HEK293 (cell line): ENCODE measurements around the gene PPP2R1B.

Experiments
- CTCF ChIA-PET: fragments of 350-600 bp; formaldehyde crosslinking; extraction: SDS; loops from one replicate; lab custom pipeline; 2021; ENCODE audit warnings: antibody characterized with exemption; lab: Yijun Ruan, JAX
- POLR2A ChIA-PET: fragments of 300-600 bp; formaldehyde crosslinking; extraction: SDS; loops from one replicate; lab custom pipeline; 2020; ENCODE audit warnings: antibody characterized with exemption, inconsistent platforms; lab: Yijun Ruan, JAX
- H3K27ac ChIP-seq: fragments of 200-500 bp; sonication (Bioruptor generic); 2 replicates; pipeline ENCODE4 v1.5.1; 2014; ENCODE audit warnings: low read depth, low read length, control low read depth, inconsistent platforms; ENCODE audit errors: extremely low read depth
- H3K36me3 ChIP-seq, 2 experiments: fragments of 200-500 bp in 1 of 2; sonication (Bioruptor generic) in 1 of 2; 1 replicate in 1 of 2; 2 replicates in 1 of 2; pipeline ENCODE4 v1.5.1; 2014 to 2017; ENCODE audit warnings: inconsistent platforms in 2 of 2, low read length in 2 of 2; ENCODE audit not compliant: control insufficient read depth in 2 of 2, insufficient read depth in 1 of 2
- H3K4me1 ChIP-seq: fragments of 200-500 bp; sonication (Bioruptor generic); 2 replicates; pipeline ENCODE4 v1.5.1; 2014; ENCODE audit warnings: mild to moderate bottlenecking, low read length, inconsistent platforms; ENCODE audit not compliant: control insufficient read depth, insufficient read depth
- H3K4me3 ChIP-seq: 2 replicates; pipeline ENCODE4 v1.5.1; 2011; ENCODE audit warnings: low read depth, mild to moderate bottlenecking, control low read depth, low read length, moderate library complexity
- H3K9me3 ChIP-seq: fragments of 200-500 bp; sonication (Bioruptor generic); 2 replicates; pipeline ENCODE4 v1.5.1; 2014; ENCODE audit warnings: low read depth, low read length, inconsistent platforms; ENCODE audit not compliant: control insufficient read depth, insufficient read depth
- FEZF1 ChIP-seq: fragments of 450-650 bp; formaldehyde crosslinking; IDR thresholded peaks from 2 replicates; pipeline ENCODE4 v1.5.1; 2016; ENCODE audit warnings: missing biosample characterization, missing genetic modification characterization
- GFI1B ChIP-seq: fragments of 450-650 bp; formaldehyde crosslinking; IDR thresholded peaks from 2 replicates; pipeline ENCODE4 v1.5.1; 2016; ENCODE audit warnings: missing biosample characterization, missing genetic modification characterization
- GLIS1 ChIP-seq: fragments of 450-650 bp; formaldehyde crosslinking; IDR thresholded peaks from 2 replicates; pipeline ENCODE4 v1.5.1; 2016; ENCODE audit warnings: missing biosample characterization, missing genetic modification characterization
- IKZF3 ChIP-seq: fragments of 450-650 bp; IDR thresholded peaks from 2 replicates; pipeline ENCODE4 v1.5.0; 2018; ENCODE audit warnings: missing biosample characterization, mild to moderate bottlenecking, missing genetic modification characterization, moderate library complexity
- MZF1 ChIP-seq: fragments of 450-650 bp; formaldehyde crosslinking; IDR thresholded peaks from 2 replicates; pipeline ENCODE4 v1.5.1; 2017; ENCODE audit warnings: missing biosample characterization, missing genetic modification characterization, borderline replicate concordance
- PATZ1 ChIP-seq: fragments of 450-650 bp; formaldehyde crosslinking; IDR thresholded peaks from 2 replicates; pipeline ENCODE4 v1.5.1; 2016; ENCODE audit warnings: missing biosample characterization, missing genetic modification characterization
- SP2 ChIP-seq: fragments of 450-650 bp; formaldehyde crosslinking; IDR thresholded peaks from 2 replicates; pipeline ENCODE4 v1.5.1; 2016; ENCODE audit warnings: missing biosample characterization, missing genetic modification characterization
- YY2 ChIP-seq: fragments of 450-650 bp; formaldehyde crosslinking; IDR thresholded peaks from 2 replicates; pipeline ENCODE4 v1.5.1; 2016; ENCODE audit warnings: missing biosample characterization, missing genetic modification characterization
- ZBTB49 ChIP-seq: fragments of 450-650 bp; formaldehyde crosslinking; IDR thresholded peaks from 2 replicates; pipeline ENCODE4 v1.5.1; 2016; ENCODE audit warnings: missing biosample characterization, missing genetic modification characterization, low read depth
- ZEB2 ChIP-seq: fragments of 450-650 bp; formaldehyde crosslinking; IDR thresholded peaks from 2 replicates; pipeline ENCODE4 v1.5.1; 2016; ENCODE audit warnings: missing biosample characterization, missing genetic modification characterization
- ZFP3 ChIP-seq: fragments of 450-650 bp; formaldehyde crosslinking; IDR thresholded peaks from 2 replicates; pipeline ENCODE4 v1.5.1; 2016; ENCODE audit warnings: low read depth, missing biosample characterization, missing genetic modification characterization
- ZNF121 ChIP-seq: fragments of 450-650 bp; formaldehyde crosslinking; IDR thresholded peaks from 2 replicates; pipeline ENCODE4 v1.5.1; 2016; ENCODE audit warnings: missing biosample characterization, missing genetic modification characterization
- ZNF184 ChIP-seq: fragments of 450-650 bp; IDR thresholded peaks from 2 replicates; pipeline ENCODE4 v1.5.1; 2018; ENCODE audit warnings: missing biosample characterization, mild to moderate bottlenecking, missing genetic modification characterization
- ZNF26 ChIP-seq: fragments of 450-650 bp; formaldehyde crosslinking; IDR thresholded peaks from 2 replicates; pipeline ENCODE4 v1.5.1; 2016; ENCODE audit warnings: missing biosample characterization, missing genetic modification characterization
- ZNF311 ChIP-seq: fragments of 450-650 bp; formaldehyde crosslinking; IDR thresholded peaks from 2 replicates; pipeline ENCODE4 v1.5.1; 2017; ENCODE audit warnings: missing biosample characterization, missing genetic modification characterization, borderline replicate concordance
- ZNF354C ChIP-seq: fragments of 450-650 bp; formaldehyde crosslinking; IDR thresholded peaks from 2 replicates; pipeline ENCODE4 v1.5.1; 2016; ENCODE audit warnings: missing biosample characterization, missing genetic modification characterization, low read depth, borderline replicate concordance
- ZNF426 ChIP-seq: fragments of 450-650 bp; formaldehyde crosslinking; IDR thresholded peaks from 2 replicates; pipeline ENCODE4 v1.5.1; 2017; ENCODE audit warnings: missing biosample characterization, missing genetic modification characterization, mild to moderate bottlenecking, inconsistent platforms, moderate library complexity
- ZNF501 ChIP-seq: fragments of 450-650 bp; formaldehyde crosslinking; IDR thresholded peaks from 2 replicates; pipeline ENCODE4 v1.5.1; 2016; ENCODE audit warnings: missing biosample characterization, missing genetic modification characterization
- ZNF514 ChIP-seq: fragments of 450-650 bp; formaldehyde crosslinking; IDR thresholded peaks from 2 replicates; pipeline ENCODE4 v1.5.1; 2016; ENCODE audit warnings: missing biosample characterization, missing genetic modification characterization
- ZNF521 ChIP-seq: fragments of 450-650 bp; formaldehyde crosslinking; IDR thresholded peaks from 2 replicates; pipeline ENCODE4 v1.5.1; 2017; ENCODE audit warnings: missing biosample characterization, mild to moderate bottlenecking, missing genetic modification characterization
- ZNF600 ChIP-seq: fragments of 450-650 bp; formaldehyde crosslinking; IDR thresholded peaks from 2 replicates; pipeline ENCODE4 v1.5.1; 2016; ENCODE audit warnings: missing biosample characterization, missing genetic modification characterization
- ZNF639 ChIP-seq: fragments of 450-650 bp; formaldehyde crosslinking; IDR thresholded peaks from 2 replicates; pipeline ENCODE4 v1.5.1; 2016; ENCODE audit warnings: missing biosample characterization, missing genetic modification characterization
- ZNF664 ChIP-seq: fragments of 450-650 bp; formaldehyde crosslinking; IDR thresholded peaks from 2 replicates; pipeline ENCODE4 v1.5.1; 2016; ENCODE audit warnings: missing biosample characterization, missing genetic modification characterization
- ZNF701 ChIP-seq: fragments of 450-650 bp; formaldehyde crosslinking; IDR thresholded peaks from 2 replicates; pipeline ENCODE4 v1.5.1; 2016; ENCODE audit warnings: missing biosample characterization, missing genetic modification characterization
- ZNF768 ChIP-seq: fragments of 450-650 bp; formaldehyde crosslinking; IDR thresholded peaks from 2 replicates; pipeline ENCODE4 v1.5.1; 2018; ENCODE audit warnings: missing biosample characterization, mild to moderate bottlenecking, missing genetic modification characterization
- ZNF791 ChIP-seq: fragments of 450-650 bp; formaldehyde crosslinking; IDR thresholded peaks from 2 replicates; pipeline ENCODE4 v1.5.1; 2016; ENCODE audit warnings: missing biosample characterization, missing genetic modification characterization
- ZNF830 ChIP-seq: fragments of 450-650 bp; IDR thresholded peaks from 2 replicates; pipeline ENCODE4 v1.5.0; 2018; ENCODE audit warnings: missing biosample characterization, missing genetic modification characterization, low read depth, mild to moderate bottlenecking, moderate library complexity
- ZNF843 ChIP-seq: fragments of 450-650 bp; formaldehyde crosslinking; IDR thresholded peaks from 2 replicates; pipeline ENCODE4 v1.5.1; 2016; ENCODE audit warnings: missing biosample characterization, missing genetic modification characterization
- ZSCAN18 ChIP-seq: fragments of 450-650 bp; formaldehyde crosslinking; IDR thresholded peaks from 2 replicates; pipeline ENCODE4 v1.5.1; 2016; ENCODE audit warnings: missing biosample characterization, missing genetic modification characterization
- ZSCAN23 ChIP-seq: fragments of 450-650 bp; formaldehyde crosslinking; IDR thresholded peaks from 2 replicates; pipeline ENCODE4 v1.5.1; 2016; ENCODE audit warnings: missing biosample characterization, missing genetic modification characterization

The PPP2R1B gene

GRCh38 chr11:111696556-111696955 lies 69.6 kb downstream of the PPP2R1B start:
- TF ChIP-seq ZNF768: no peak
- TF ChIP-seq GLIS1 (tag by site-specific recombination): no peak
- TF ChIP-seq ZNF354C (tag by site-specific recombination): no peak
- no peak for TF ChIP-seq ZNF664 (tag by site-specific recombination)
- TF ChIP-seq ZNF311: no peak
- no peak for TF ChIP-seq ZBTB49 (tag by site-specific recombination)
- no peak for TF ChIP-seq ZNF791
- TF ChIP-seq MZF1 (tag by site-specific recombination): no peak
- TF ChIP-seq ZNF426: no peak
- TF ChIP-seq ZNF26: no peak
- no peak for TF ChIP-seq ZNF121
- TF ChIP-seq ZSCAN23: no peak
- no peak for TF ChIP-seq ZNF184 (tag by site-specific recombination)
- TF ChIP-seq GFI1B (tag by site-specific recombination): no peak
- TF ChIP-seq ZSCAN18 (tag by site-specific recombination): no peak
- no peak for TF ChIP-seq ZNF521 (tag by site-specific recombination)
- TF ChIP-seq FEZF1 (tag by site-specific recombination): no peak
- TF ChIP-seq ZNF701 (tag by site-specific recombination): no peak
- TF ChIP-seq ZNF501 (tag by site-specific recombination): no peak
- TF ChIP-seq ZFP3 (tag by site-specific recombination): no peak
- TF ChIP-seq, all 188 proteins: peak for 0
- CTCF ChIA-PET: no interaction called here

GRCh38 chr11:111694851-111695250 lies 71.3 kb downstream of the PPP2R1B start:
- H3K9me3 ChIP-seq: no peaks in the 10 kb centered on the region
- H3K36me3 ChIP-seq: no peaks in the 10 kb centered on the region
- CTCF ChIA-PET: interaction anchor here (0.6 kb wide), 1 partner anchor 308 kb away, joined by 5 read pairs; no protein-coding TSS in a partner anchor
- H3K4me3 ChIP-seq: no peak overlapping the region
- H3K27ac ChIP-seq: no peak overlapping the region
- POLR2A ChIA-PET: interaction anchor here (0.8 kb wide), 1 partner anchor 37 kb away, joined by 3 read pairs; no protein-coding TSS in a partner anchor
- H3K4me1 ChIP-seq: no peaks in the 10 kb centered on the region
- TF ChIP-seq ZNF639 (tag by site-specific recombination): 0 out of 2 replicates have a peak, but pooled peaks have one; percentile 44
- TF ChIP-seq ZEB2 (tag by site-specific recombination): peak; percentile 65
- TF ChIP-seq PATZ1: no peak
- TF ChIP-seq ZNF600 (tag by site-specific recombination): 0 out of 2 replicates have a peak, but pooled peaks have one; percentile 31
- peak; percentile 47 for TF ChIP-seq SP2 (tag by site-specific recombination)
- 0 out of 2 replicates have a peak, but pooled peaks have one; percentile 45 for TF ChIP-seq IKZF3 (tag by site-specific recombination)
- TF ChIP-seq YY2 (tag by site-specific recombination): no peak
- TF ChIP-seq ZNF514 (tag by site-specific recombination): no peak
- no peak for TF ChIP-seq ZNF830 (tag by site-specific recombination)
- peak; percentile 48; the same call in 1 of the 2 replicates for TF ChIP-seq ZNF843 (tag by site-specific recombination)

More at GRCh38 chr11:111696556-111696955, 69.6 kb downstream of the PPP2R1B start:
- Histone ChIP-seq H3K9me3 (no peaks in the 10 kb centered on the region), H3K36me3 (peaks cover 0 to 4% of the 10 kb centered on the region in 2 experiments; a peak in 1 of 3 replicates), H3K4me1 (no peaks in the 10 kb centered on the region), H3K4me3 (no peak overlapping the region), H3K27ac (no peak overlapping the region)
- POLR2A ChIA-PET: no interaction called here
